BE2C (cell line): ENCODE data around the gene HELZ.

ENCODE experiments used
- DNase-seq: peaks from one replicate; pipeline ENCODE4 v3.0.0-alpha.2; 2020
- H3K27me3 ChIP-seq: fragments of 250-450 bp; sonication (Bioruptor Pico); 2 replicates; pipeline ENCODE4 v1.5.1; 2020; ENCODE audit warnings: mild to moderate bottlenecking
- H3K36me3 ChIP-seq: fragments of 250-450 bp; sonication (Bioruptor Pico); 2 replicates; pipeline ENCODE4 v1.5.1; 2020; ENCODE audit warnings: mild to moderate bottlenecking
- H3K4me1 ChIP-seq: fragments of 250-450 bp; sonication (Bioruptor Pico); 2 replicates; pipeline ENCODE4 v1.5.1; 2020
- H3K4me3 ChIP-seq: 2 replicates; pipeline ENCODE4 v1.5.1; 2011; ENCODE audit warnings: low read depth, low read length
- H3K9me3 ChIP-seq: fragments of 250-450 bp; sonication (Bioruptor Pico); 2 replicates; pipeline ENCODE4 v1.5.1; 2020
- TF ChIP-seq, protein P1 (sequence below): IDR thresholded peaks from 2 replicates; pipeline ENCODE4 v1.5.1; 2012; ENCODE audit warnings: mild to moderate bottlenecking, low read depth, low read length

Gene HELZ

GRCh38 chr17:67071595-67071994 lies 173.4 kb downstream of the HELZ start:
- no peaks in the 10 kb centered on the region; the same call in 1 of the 2 replicates for H3K36me3 ChIP-seq
- H3K9me3 ChIP-seq: no peaks in the 10 kb centered on the region
- TF ChIP-seq, protein P1, sequence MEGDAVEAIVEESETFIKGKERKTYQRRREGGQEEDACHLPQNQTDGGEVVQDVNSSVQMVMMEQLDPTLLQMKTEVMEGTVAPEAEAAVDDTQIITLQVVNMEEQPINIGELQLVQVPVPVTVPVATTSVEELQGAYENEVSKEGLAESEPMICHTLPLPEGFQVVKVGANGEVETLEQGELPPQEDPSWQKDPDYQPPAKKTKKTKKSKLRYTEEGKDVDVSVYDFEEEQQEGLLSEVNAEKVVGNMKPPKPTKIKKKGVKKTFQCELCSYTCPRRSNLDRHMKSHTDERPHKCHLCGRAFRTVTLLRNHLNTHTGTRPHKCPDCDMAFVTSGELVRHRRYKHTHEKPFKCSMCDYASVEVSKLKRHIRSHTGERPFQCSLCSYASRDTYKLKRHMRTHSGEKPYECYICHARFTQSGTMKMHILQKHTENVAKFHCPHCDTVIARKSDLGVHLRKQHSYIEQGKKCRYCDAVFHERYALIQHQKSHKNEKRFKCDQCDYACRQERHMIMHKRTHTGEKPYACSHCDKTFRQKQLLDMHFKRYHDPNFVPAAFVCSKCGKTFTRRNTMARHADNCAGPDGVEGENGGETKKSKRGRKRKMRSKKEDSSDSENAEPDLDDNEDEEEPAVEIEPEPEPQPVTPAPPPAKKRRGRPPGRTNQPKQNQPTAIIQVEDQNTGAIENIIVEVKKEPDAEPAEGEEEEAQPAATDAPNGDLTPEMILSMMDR: no peak
- H3K4me3 ChIP-seq: no peak overlapping the region
- H3K27me3 ChIP-seq: no peaks in the 10 kb centered on the region
- DNase-seq: no peak
- no peaks in the 10 kb centered on the region; the same call in 1 of the 2 replicates for H3K4me1 ChIP-seq

GRCh38 chr17:67069603-67070136 lies 175.3 kb downstream of the HELZ start:
- TF ChIP-seq, protein P1: no peak
- Histone ChIP-seq H3K4me1 (no peaks in the 10 kb centered on the region; the same call in 1 of the 2 replicates), H3K27me3 (no peaks in the 10 kb centered on the region), H3K4me3 (no peak overlapping the region), H3K9me3 (no peaks in the 10 kb centered on the region), H3K36me3 (no peaks in the 10 kb centered on the region)
- no peak for DNase-seq

DNA sequence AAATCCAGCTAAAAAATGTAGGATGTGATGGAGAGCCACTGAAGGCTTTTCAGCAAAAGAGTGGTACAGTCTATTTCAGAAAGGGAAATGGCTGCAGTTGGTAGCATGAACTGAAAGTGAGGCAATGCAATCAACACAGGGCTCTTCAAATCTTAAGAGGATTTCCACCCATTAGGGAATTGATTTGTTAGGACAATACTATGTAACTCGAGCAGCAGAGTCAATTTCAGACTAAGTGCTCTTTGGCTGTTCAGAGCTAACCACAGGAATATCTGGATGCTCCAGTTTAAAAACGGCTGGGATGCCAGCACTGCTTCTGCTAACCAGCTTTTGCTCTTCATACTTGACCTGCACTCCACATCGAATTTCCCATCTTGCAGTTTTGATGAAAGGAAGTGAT lies 176.0 kb downstream of the HELZ start:
- TF ChIP-seq, protein P1: no peak

GRCh38 chr17:67067571-67068482 lies 177.2 kb downstream of the HELZ start:
- no peaks in the 10 kb centered on the region for H3K9me3 ChIP-seq
- TF ChIP-seq, protein P1: no peak
- H3K4me3 ChIP-seq: no peak overlapping the region
- no peaks in the 10 kb centered on the region for H3K27me3 ChIP-seq
- no peaks in the 10 kb centered on the region; the same call in 1 of the 2 replicates for H3K4me1 ChIP-seq
- H3K36me3 ChIP-seq: no peaks in the 10 kb centered on the region
- DNase-seq: no peak

More for the DNA sequence above, 176.0 kb downstream of the HELZ start:
- Histone ChIP-seq H3K27me3 (no peaks in the 10 kb centered on the region), H3K9me3 (no peaks in the 10 kb centered on the region), H3K4me1 (no peaks in the 10 kb centered on the region; the same call in 1 of the 2 replicates), H3K4me3 (no peak overlapping the region), H3K36me3 (no peaks in the 10 kb centered on the region)
- no peak for DNase-seq

DNA sequence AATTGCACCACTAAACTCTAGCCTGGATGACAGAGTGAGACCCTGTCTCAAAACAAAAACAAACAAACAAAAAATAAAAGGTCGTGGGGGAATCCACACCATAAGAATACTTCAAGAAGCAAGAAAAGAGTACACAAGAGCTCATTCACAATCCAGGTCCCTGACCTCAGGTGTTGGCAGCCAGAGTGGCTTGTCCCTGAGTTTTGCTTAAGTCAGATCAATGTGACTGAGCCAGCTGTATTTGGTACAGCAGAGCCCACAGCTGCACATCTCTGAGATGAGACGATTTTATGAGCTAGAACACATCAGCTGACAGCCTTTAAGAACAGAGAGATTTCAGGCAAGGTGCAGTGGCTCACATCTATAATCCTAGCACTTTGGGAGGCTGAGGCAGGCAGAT lies 178.3 kb downstream of the HELZ start:
- DNase-seq: no peak
- Histone ChIP-seq H3K4me3 (no peak overlapping the region), H3K9me3 (no peaks in the 10 kb centered on the region), H3K4me1 (no peaks in the 10 kb centered on the region; the same call in 1 of the 2 replicates), H3K27me3 (no peaks in the 10 kb centered on the region), H3K36me3 (no peaks in the 10 kb centered on the region)
- TF ChIP-seq, protein P1: no peak

- DNase-seq: no peak
- H3K9me3 ChIP-seq: no peaks in the 10 kb centered on the region
- TF ChIP-seq, protein P1: no peak
These were observed 181.9 kb downstream of the HELZ start for GRCh38 chr17:67063141-67063540.

More at GRCh38 chr17:67063141-67063540, 181.9 kb downstream of the HELZ start:
- H3K27me3 ChIP-seq: no peaks in the 10 kb centered on the region
- H3K4me1 ChIP-seq: no peaks in the 10 kb centered on the region
- H3K4me3 ChIP-seq: no peak overlapping the region
- no peaks in the 10 kb centered on the region for H3K36me3 ChIP-seq
